Fibroblast of villous mesenchyme (primary cell): ENCODE data around the gene PCDH12. TPM values are rescaled to one million over a fixed set of nuclear protein-coding genes. Genes with fewer than 3 reads are reported as not detected.
A peak's percentile ranks its signal among the peaks of the same experiment; 100 is the strongest.

Experiments
- DNase-seq: peaks from one replicate; pipeline ENCODE4 v3.0.0-alpha.2; 2010; ENCODE audit warnings: low read depth
- H3K4me3 ChIP-seq: 2 replicates; pipeline ENCODE4 v1.5.1; 2011; ENCODE audit warnings: low read depth, mild to moderate bottlenecking, low read length
- CTCF ChIP-seq: IDR thresholded peaks from 2 replicates; pipeline ENCODE4 v1.5.1; 2012; ENCODE audit warnings: low read depth, mild to moderate bottlenecking, low read length; ENCODE audit not compliant: insufficient read depth
- total RNA-seq: library from RNA; depleted of rRNA; stranded (reverse); fragments of >200 nt; gene quantifications from 2 replicates; pipeline ENCODE4 v1.2.3, GENCODE V29; 2012

PCDH12 gene
- total RNA-seq, 1 donor, result under 0.01 TPM

GRCh38 chr5:141914199-141914743, 43.7 kb downstream of the PCDH12 start:
- H3K4me3 ChIP-seq, result peak overlapping the region; percentile 55
- peak; percentile 12 for DNase-seq

DNA sequence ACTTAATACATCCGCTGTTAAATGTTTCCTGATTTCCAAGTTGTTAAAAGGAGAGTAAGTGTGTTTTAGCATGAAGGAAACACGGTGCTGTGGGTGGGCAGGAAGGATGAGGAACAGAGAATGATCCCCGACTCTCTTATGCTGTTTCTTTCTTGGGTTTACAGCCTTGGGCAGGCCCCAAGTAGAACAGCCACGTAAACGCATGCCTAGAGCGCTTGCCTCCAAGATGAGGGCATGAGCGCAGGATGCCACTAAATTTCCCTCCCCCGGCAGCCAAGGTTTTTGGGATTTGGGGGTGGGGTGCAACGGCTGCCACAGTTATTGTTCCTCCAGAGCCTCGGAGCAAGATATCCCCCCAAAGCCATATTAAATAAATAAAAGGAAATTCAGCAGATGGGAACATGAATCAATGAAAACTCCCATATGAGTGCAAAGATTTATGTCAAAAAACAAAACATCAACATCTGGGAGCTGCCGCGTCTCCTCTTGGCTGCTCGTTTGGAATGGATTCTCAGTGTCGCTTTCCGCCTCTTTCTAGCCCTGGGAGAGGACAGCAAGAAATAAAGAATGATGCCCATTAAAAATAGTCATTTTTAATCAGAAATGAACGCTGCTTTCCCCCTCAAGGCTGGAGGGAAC, 44.3 kb downstream of the PCDH12 start:
- peak; percentile 6 for DNase-seq
- no peak for TF ChIP-seq CTCF
- H3K4me3 ChIP-seq, result peak overlapping the region; percentile 55

More at GRCh38 chr5:141914199-141914743, 43.7 kb downstream of the PCDH12 start:
- TF ChIP-seq CTCF, result peak; percentile 27

DNA sequence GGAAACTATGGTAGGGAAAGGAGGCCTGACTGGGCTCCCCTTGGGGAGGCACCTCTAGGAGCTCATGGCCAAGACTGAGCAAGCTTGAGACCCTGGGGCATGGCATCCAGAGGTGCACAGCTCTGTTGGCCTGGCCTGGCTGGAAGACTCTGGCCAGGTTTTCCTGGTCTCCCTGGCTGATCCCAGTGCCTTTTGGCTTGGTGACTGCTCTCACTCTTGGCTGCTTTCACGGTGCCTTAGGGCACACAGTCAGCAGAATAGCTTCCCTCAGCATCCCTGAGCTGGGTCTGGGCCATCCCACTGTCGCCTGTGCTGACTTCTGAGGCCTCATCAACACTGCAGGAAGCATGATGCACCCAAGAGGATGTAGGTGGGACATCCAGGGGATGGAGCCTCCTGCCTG, 47.7 kb downstream of the PCDH12 start:
- no peak overlapping the region for H3K4me3 ChIP-seq
- no peak for TF ChIP-seq CTCF
- no peak for DNase-seq

DNA sequence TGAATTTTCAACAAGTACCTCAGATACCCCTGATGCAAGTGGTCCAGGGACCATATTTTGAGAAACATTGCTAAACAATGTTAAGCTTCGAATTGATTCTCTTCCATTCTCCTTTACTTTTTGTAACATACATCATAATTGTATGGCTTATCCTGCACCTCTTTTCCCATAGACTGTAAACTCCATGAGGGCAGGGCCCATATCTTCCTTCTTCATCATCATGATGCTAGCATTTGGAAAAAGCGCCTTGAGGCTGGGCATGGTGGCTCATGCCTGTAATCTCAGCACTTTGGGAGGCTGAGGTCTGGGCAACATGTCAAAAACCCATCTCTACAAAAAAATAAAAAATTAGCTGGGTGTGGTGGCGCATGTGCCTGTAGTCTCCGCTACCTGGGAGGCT, 48.8 kb downstream of the PCDH12 start:
- no peak for TF ChIP-seq CTCF

DNA sequence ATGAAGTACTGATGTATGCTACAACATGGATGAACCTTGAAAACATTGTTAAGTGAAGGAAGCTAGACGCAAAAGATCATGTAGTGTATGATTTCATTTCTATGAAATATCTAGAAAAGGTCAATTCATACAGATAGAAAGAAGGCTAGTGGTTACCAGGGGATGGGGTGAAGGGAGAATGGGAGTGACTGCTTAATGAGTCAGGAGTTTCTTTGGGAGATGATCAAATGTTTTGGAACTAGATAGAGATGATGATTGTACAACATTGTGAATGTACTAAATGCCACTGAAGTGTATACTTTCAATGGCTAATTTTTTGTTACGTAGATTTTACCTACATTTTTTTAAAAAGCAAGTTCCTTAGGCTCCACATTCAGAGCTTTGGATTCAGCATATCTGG, 49.2 kb downstream of the PCDH12 start:
- TF ChIP-seq CTCF, result no peak
- DNase-seq, result no peak
- H3K4me3 ChIP-seq, result no peak overlapping the region

More for the DNA sequence above, 48.8 kb downstream of the PCDH12 start:
- no peak overlapping the region for H3K4me3 ChIP-seq
- no peak for DNase-seq

DNA sequence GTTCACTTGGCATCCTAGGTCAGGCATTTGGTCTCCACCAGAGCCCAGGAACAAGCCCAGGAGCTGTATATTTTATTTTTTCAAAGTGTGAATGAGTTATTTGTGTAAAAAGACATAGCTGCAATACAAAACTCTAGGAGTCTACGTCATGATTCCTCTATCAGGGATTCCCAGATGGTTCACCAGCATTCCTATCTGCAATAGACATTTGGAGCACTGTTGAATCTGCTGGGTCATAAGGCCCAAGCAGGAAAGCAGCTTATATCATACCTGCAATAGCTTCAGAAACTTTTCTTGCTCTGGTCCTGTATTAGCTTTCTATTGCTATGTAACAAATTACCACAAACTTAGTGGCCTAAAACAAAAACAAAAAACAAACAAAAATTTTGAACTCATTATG, 51.0 kb downstream of the PCDH12 start:
- H3K4me3 ChIP-seq, result no peak overlapping the region
- no peak for TF ChIP-seq CTCF
- no peak for DNase-seq

DNA sequence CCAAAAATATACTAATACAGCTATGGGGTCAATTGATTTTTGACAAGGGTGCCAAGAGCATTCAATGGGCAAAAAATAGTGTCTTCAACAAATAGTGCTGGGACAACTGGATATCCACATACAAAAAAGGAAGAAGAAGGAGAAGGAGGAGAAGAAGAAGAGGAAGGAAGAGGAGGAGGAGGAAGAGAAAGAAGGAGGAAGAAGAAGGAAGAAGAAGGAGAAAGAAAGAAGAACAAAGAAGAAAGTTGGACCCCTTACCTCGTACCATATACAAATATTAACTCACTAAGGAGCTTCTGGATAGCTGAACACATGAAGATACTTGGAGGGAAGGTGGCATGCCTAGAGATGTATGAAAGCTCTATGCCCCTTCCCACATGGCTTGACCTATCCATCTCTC, 51.5 kb downstream of the PCDH12 start:
- no peak overlapping the region for H3K4me3 ChIP-seq
- no peak for TF ChIP-seq CTCF
- no peak for DNase-seq
